Stimulated activated CD4-positive, alpha-beta T cell treated with anti-CD3 and anti-CD28 coated beads, Interleukin-1b, Interleukin-23, amount 100 ng/mL, for 1 hour (primary cell): ENCODE measurements around the gene SLC26A5.

Experiments used
- DNase-seq, 2 donors: peaks; one replicate each; pipeline ENCODE4 v3.0.0-alpha.2; 2020; ENCODE audit warnings: low read depth in 2 of 2

SLC26A5 gene

GRCh38 chr7:103347507-103348267 is 98.3 kb downstream of the SLC26A5 start, which contains the start of gene PSMC2:
PSMC2 (plus strand) TSS chr7:103347643; CDS start chr7:103347712, 69 bp downstream.
- DNase-seq: peak; percentile 59 to 68

GRCh38 chr7:103346396-103346795 is 99.6 kb downstream of the SLC26A5 start:
- DNase-seq: no peak

GRCh38 chr7:103344453-103345149 is 101.4 kb downstream of the SLC26A5 start, which contains the start of gene DNAJC2:
DNAJC2 (minus strand) TSS chr7:103344767; CDS start chr7:103344622, 145 bp downstream.
- DNase-seq: peak; percentile 63 to 64

GRCh38 chr7:103343758-103344452 is 102.1 kb downstream of the SLC26A5 start:
- no peak for DNase-seq

GRCh38 chr7:103343332-103343731 is 102.7 kb downstream of the SLC26A5 start:
- no peak for DNase-seq

GRCh38 chr7:103341466-103341865 is 104.5 kb downstream of the SLC26A5 start:
- no peak for DNase-seq

DNA sequence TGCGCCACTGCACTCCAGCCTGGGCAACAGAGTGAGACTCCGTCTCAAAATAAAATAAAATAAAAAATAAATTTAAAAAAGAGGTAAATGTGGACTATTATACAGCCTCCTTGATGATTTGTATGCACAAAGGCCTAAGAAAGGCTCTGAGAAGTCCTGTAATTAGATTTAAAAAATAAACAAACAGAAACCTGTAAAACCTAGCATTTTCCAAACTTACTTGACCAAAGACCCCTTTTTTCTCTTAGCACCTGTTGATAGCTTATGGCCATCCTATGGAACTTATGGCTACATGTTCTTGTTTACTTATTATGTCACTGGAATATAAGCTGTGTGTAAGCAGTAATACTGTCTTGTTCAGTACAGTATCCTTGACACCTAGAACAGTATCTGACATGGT is 107.1 kb downstream of the SLC26A5 start:
- DNase-seq: no peak

- no peak for DNase-seq
Measured at GRCh38 chr7:103336761-103337160, 109.2 kb downstream of the SLC26A5 start.

GRCh38 chr7:103325744-103326143 is 120.3 kb downstream of the SLC26A5 start:
- DNase-seq: no peak
